ENCODE data around the gene BRAP. TPM values are rescaled to one million over a fixed set of nuclear protein-coding genes. Genes with fewer than 3 reads are reported as not detected.

Gene BRAP, protein sequence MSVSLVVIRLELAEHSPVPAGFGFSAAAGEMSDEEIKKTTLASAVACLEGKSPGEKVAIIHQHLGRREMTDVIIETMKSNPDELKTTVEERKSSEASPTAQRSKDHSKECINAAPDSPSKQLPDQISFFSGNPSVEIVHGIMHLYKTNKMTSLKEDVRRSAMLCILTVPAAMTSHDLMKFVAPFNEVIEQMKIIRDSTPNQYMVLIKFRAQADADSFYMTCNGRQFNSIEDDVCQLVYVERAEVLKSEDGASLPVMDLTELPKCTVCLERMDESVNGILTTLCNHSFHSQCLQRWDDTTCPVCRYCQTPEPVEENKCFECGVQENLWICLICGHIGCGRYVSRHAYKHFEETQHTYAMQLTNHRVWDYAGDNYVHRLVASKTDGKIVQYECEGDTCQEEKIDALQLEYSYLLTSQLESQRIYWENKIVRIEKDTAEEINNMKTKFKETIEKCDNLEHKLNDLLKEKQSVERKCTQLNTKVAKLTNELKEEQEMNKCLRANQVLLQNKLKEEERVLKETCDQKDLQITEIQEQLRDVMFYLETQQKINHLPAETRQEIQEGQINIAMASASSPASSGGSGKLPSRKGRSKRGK
- total RNA-seq: 19.5 and 20.5 TPM in 2 replicates

DNA sequence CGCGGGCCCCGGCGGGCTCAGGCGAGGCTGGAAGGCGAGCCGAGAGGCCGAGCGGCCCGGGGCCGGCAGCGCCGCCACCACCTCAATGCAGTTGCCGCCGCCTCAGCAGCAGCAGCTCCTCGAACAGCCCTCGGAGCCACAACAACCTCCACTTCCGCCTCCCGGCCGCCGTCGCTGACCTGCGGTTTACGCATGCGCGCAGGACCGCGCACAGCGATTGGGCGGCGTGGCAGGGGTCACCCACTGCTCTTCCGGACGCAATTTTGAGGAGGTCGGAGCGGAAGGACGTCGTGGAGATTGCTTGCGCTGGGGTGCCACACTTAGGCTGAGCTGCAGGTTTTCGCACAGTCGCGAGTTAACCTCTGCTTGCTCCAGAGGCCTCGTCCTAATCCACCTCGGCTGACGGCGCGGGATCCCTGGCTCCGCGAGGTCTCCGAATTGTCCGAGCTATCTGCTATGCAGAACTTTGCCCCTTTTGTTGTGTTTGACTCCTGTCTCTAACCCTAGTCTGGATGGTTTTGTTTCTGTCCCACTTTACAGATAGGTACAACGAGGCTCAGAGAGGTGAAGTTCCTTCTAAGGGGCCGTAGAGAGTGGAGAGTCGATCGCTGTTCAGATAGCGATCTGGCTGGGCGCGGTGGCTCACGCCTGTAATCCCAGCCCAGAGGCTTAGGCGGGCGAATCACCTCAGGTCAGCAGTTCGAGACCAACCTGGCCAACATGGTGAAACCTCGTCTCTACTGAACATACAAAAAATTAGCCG, at the start of gene BRAP, which contains the start of gene ACAD10:
Gene BRAP, minus strand, starts transcription at position 146 of the 763 bp plus-strand sequence. CDS start 164 bp downstream, outside the sequence.
Gene ACAD10, plus strand, starts transcription at position 243 of the 763 bp plus-strand sequence. CDS start 6,657 bp downstream, outside the sequence.

DNA sequence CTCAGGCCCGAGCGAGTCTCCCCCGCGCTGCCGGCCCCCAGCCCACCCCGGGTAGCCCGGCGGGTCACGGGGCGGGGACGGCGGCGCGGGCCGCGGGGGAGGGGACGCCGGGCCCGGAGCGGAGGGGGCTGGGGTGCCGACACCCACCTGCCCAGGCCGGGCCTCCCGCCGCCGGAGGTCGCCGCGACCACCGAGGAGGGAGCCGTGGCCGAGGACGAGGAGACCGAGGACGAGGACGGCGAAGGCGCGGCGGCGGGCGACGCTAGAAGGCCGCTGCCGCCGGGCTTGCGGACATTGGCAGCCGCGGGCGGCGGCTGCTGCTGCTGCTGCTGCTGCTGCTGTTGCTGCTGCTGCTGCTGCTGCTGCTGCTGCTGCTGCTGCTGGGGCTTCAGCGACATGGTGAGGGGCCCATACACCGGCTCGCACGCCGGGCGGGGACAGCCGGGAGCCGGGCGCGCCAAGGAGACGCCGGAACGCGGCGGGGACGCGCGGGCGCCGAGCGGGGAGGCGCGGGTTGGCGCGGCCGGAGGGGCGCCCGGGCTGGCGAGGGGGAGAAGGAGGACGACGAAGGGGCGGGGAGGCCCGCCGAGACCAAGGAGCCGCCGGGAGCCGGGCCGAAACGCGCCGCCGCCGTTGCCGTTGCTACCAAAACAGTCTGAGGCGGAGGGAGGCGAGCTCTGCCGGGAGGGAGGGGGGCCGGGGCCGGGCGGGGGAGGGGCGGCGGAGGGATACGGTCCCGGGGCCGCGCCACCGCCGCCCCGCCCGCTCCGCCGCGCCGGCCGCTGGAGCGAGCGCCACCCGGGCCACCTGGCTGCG, 86.9 kb downstream of the BRAP start, which contains the start of gene ATXN2:
Gene ATXN2, minus strand, starts transcription at position 679 of the 816 bp plus-strand sequence. Its CDS starts 281 bp downstream, at position 398.

Other genes with a start within 250 kb of the BRAP start
- gene ATXN2, start 86.6 kb downstream of the BRAP start, total RNA-seq: 29.3 and 42.8 TPM in 2 replicates
- gene ACAD10, start 97 bp upstream of the BRAP start, total RNA-seq: 30.4 and 35.2 TPM in 2 replicates
- gene ALDH2, start 81.0 kb upstream of the BRAP start, total RNA-seq: 20.7 and 57.9 TPM in 2 replicates
- 26.5 and 42.5 TPM in 2 replicates for gene MAPKAPK5, start 156.3 kb upstream of the BRAP start, total RNA-seq

Measured in smooth muscle cell of trachea (primary cell).